Right forelimb (tissue), 1 donor: Measurements from ENCODE around the gene KCNJ12.
"Not testable (repeated sequence)": the region's sequence is repeated elsewhere in the genome, so short reads cannot be mapped to it uniquely, and the experiment has no call there.

Experiments
- DNase-seq: peaks from one replicate; pipeline ENCODE4 v3.0.0-alpha.2; 2018

The KCNJ12 gene

DNA sequence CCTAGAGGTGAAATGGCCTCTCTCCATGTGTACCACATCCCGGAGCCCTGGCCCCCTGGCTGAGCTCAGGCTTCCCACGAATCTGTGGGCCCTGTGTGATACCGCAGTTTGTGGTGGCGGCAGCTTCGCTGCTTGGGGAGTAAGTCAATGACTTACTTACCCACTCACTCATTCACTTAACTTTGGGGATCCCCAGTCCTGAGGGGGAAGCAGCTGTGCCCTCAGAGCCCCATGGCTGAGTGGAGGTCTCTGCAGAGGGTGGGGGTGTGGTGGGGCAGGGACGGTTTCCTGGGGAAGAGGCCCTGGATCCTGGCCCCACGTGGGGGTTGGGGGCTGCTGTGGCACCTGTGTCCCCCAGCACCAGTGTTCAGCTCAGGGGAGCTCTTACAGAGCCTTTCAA is 13.2 kb downstream of the KCNJ12 start:
- DNase-seq, result no peak

DNA sequence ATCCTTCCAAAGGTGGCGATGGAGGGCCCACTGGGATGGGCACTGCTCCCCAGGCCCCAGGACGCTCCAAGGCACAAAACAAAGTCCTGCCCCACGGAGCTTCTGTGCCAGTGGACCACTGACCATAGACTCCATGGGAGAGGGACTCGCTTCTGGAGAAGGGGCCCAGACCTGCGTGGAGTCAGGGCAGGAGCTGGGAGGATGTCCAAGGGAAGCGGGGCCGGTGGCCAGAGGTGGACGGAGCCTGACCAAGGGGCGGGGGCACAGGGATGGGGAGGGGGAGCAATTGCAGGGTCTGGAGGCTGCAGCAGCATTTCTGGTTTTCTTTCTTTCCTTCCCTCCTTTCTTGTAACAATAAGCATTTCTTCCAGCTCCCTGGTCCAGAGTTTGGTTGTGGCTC is 14.1 kb downstream of the KCNJ12 start:
- DNase-seq, result no peak

DNA sequence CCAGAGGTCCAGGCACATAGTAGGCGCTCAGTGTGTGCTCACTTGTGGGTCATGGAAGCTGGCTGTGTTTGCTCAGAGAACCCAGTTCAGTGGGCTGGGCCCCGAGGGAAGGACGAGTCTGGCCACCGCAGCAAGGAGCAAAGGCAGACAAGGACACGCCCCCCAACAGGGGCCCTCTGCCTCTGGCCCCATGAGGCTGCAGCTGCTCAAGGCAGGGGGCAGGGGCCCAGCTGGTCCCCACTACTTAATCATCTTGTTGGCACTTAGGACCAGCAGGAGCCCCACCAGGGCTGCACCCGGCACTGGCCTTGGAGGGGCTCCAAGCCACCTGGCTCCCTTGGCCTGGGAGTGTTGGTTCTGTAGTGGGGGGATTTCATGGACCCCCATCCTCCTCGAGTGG is 16.1 kb downstream of the KCNJ12 start:
- no peak for DNase-seq

DNA sequence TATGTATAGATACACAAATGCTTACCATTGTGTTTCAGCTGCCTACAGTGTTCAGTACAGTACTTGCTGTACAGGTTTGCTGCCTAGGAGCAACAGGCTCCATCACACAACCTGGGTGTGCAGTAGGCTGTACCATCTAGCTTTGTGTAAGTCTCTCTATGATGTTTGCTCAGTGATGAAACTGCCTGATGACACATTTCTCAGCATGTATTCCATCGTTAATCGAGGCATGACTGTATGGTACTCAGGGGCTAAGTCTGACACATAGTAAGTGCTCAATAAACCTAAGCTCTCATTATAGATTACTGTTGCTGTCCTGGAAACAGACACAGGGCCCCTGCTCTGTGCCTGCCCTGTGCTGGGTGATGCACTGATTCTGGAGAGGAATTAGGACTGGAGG is 18.1 kb downstream of the KCNJ12 start:
- no peak for DNase-seq

DNA sequence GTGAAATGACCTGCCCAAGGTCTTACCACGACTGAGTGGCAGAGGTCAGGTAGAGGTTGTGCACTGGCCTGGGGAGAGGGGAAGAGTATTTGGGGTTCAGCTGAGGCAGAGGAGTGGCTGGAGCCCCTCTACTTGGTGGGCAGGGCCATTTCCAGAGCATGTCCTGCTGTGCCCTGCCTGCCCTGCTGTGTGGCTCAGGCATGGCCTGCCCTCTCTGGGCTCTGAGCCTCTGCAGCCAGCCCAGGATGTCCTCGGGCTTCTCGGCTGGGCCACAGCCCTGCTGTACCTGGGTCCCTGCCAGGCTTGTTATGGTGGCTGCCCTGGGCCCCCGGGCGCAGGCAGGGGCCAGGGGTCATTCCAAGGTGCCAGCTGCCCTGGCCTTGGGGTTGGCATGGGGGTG is 19.6 kb downstream of the KCNJ12 start:
- no peak for DNase-seq

DNA sequence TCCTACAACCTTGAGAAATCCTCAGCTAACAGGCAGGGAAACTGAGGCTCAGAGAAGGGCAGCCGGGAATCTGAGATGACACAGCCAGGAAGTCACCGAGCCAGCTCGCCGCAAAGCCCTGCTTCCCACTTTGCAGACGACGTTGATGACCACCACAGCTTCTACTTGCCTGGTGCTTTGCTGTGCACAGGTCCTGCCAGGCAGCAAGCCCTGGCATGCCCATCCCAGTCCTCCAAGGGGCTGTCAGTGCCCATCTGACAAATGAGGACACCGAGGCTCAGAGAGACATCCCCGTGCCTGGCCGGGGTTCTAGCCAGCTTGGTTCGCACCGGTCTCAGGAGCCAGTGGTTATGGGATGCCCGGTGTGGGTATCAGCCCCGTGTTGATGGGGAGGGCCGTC is 20.1 kb downstream of the KCNJ12 start:
- DNase-seq, result no peak

DNA sequence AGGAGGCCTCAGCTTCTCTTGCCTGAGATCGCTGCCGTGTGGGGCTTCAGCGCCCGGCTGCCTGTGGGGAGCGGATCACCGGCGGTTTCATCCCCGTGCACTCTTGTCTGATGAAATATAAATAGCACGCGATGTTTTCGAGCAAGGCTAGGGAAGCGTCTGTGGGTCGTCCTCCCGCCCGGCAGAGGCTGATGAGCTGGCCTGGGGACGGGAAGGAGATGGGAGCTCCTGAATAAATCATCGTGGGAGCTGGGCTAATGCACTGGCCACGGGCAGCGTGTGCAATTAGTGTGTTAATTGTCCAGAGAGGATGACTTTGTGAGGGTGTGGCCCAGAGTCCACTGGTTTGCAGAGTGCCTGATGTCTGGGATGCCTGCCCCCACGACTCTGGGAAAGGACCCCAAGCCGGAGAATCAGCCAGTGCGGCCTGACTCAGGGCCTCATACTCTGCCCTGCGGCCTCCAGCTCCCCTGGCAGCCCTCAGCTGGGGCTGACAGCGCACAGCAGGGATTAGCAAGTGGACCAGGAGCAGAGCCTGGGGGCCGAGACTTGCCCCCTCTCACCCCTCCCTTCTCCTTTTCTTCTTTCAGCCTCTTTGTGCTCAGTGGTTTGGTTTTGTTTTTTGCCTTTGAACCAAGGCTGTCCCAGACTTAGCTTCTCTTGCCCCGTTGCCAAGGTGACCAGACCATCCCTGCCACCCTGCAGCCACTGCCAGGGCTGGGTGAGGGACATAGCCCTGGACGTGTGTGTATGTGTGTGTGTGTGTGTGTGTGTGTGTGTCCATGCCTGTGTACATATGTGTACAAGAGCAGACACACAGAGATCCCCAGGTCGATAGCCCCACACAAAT is 21.4 kb downstream of the KCNJ12 start:
- no peak for DNase-seq

DNA sequence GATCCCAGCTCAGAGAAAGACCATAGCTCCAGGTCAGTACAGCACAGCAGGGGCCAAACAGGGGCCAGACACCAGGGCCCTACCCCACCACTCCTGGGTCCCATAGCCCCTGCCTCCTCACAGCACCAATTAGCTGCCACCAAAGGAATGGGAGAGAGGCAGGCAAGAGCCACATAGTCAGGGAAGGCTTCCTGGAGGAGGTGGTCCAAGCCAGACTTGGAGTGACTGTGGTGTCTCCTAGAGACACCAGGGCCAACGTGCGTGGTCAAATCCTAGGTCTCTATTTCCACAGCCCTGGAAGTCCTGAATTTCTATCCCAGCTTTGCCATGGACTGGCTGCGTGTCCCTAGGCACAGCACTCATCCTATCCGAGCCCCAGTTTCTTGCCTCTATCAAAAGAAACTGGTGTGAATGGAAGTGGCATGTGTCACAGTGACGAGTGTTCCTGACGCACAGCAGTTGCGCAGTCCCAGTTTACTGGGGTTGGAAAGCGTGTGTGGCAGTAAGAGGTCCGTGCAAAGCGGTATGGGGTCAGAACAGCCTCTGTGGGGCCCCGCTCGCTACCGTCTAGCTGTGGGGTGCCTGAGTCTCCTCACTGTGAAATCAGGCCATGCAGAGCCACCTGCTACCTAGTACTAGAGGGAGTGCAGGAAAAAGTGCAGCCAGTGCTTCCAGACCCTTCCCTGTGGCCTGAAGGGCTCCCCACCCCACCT is 23.5 kb downstream of the KCNJ12 start:
- no peak for DNase-seq

DNA sequence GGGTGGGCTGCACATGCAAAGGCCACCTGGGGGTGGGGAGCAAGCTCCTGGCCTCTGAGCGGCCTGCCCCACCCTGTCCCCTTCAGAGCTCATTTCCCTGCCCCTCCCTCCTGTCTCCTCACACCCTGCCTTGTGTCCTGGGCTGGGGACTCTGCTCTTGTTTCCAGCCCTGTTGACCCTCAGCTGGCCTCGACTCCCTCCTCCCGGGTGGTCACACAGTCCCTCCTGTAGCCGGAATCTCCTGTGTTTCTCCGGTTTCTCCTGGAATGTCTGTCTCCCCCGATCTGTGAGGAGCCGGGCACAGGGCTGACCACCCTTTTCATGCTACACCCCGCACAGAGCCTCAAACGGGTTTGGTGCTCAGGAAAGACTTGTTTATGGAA is 24.0 kb downstream of the KCNJ12 start:
- DNase-seq, result not testable (repeated sequence)

DNA sequence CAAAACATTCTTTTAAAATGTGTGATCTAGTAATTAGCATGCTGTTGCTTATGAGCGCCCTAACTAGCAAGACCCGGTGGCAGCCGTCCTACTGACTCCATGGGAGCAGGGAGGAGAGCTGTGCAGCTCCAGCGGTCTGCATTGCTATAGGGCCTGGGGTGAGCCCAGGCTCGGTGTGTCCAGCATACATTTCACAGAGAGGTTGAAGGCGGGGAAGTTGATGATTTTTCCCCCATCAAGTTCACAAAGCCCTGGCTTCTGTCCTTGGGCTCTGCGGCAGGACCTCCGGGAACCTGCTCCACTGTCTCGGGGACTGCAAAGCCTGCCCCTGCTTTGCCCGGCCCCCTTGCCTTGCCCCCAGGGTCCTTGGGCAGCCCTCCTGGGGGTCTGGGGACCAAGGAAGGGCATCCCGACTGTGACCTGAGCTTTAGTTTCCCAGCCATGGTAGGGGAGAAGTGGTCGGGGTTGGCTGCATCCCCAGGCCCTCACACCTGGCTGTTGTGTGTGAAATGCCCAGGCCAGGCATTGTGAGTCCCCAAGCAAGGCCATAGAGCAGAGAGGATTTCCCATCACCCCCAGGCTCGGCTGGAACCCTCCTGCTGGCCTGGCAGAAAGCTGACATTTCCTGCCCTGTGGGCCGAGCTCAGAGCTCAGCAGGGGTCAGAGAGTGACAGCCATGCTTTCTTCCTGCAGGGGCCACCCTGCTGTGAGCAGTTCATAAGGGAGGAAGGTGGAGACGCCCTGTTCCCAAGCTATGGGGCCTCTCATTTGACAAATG is 24.8 kb downstream of the KCNJ12 start:
- DNase-seq, result no peak

DNA sequence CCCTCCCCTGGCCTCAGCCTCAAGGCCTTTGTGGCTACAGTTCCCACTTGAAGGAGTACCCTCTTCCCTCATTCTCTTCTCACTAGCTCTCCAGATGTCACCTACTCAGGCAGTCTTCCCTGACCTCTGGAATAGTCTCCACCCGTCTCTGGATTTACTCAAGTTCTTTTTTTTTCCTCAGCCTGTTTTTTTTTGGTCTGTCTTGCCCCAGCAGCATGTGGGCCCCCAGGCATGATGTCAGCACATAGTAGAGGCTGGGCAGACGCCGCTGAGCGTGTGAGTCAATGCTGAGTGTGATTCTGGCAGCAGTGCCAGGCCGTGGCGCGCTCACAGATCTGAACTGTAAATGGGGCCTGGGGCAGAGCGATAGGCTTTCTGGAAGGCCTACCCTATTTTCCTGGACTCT is 26.0 kb downstream of the KCNJ12 start:
- peak; percentile 78 for DNase-seq

DNA sequence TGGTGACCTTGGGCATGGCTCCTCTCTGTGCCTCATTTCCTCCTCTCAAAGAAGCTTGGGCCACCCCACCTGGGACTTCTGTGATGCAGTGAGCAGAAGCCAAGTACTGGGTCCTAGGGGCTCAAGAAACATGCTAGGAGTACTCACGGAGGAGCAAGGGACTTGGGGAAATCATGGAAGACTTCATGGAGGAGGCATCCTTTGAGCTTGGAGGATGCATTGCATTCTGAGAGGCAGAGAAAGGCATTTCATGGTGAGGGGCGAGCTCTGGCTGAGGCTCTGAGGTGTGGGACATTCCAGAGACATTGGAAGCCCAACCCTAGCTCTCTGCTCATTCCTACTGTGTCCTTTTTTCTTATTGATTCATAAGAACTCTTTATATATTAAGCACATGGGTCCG is 26.8 kb downstream of the KCNJ12 start:
- DNase-seq, result not testable (repeated sequence)

DNA sequence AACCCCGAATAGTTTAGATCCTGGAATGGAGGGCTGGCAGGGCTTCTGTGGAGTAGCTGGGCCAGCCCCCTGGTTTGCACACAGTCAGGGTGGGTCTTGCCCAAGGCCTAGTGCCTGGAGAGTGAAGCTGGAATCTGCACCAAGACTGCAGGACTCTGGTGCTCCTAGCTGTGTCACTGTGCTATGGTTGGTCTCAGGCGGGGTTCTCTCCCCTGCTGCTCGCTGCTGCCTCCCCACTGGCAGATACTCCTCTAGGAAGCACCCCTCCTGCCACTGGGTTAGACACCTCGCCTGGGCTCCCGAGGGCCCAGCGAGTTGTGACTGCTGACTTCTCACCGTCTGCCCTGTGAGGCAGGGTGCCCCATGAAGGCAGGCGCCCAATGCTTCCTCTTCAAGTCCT is 27.9 kb downstream of the KCNJ12 start:
- DNase-seq, result not testable (repeated sequence)

DNA sequence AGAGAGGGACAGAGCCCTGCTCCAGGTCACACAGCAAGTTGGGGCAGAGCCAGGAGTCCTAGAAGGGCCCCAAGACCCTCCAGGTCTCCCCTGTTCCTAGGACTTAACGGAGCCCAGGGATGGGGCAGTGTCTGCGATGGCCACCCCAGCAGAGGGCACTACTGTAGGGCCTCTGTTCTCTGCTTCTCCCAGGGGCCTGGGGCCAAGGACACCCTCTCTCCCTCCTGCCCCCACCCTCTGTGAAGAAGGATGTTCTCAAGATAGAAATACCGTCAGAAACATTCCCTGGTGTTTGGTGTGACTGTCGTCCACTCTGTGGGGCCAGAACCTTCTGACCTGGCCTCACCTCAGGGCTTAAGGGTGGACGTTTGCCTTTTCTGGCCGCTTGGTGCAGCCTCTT is 28.4 kb downstream of the KCNJ12 start:
- not testable (repeated sequence) for DNase-seq

DNA sequence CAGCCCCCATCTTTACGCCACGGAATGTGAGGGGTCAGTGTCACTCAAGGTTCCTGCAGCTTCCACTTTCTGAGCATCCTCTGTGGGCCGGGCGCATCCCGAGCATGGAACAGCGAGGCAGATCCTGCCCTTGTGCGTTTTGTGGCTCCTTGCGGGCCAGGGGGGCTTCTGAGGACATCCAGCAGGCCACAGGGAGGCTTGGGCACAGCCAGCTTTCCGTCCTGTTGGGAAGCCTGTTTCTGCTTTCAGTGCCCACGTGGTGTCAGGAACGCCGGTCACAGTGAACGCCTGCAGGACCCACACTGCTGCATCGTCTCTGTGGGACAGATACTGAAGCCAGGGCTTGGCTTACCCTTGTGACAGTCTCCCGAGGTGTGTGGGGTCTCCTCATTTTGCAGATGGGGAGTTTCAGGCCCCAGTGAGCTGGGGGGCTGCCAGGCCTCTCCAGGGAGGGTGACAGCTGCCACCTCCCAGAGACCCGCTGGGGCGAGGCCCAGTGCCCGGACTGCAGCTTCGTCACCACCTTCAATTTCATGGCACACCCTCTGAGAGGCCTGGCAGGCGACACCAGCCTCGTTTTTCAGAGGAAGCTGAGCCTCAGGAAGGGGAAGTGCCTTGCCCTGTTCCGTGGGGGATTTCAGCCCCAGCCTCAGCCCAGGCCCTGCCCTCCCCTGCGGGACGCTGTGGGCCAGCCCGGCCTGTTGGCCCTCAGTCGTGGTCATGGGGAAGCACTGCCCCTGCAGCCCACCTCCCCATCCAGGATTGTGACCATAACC is 29.0 kb downstream of the KCNJ12 start:
- DNase-seq, result not testable (repeated sequence)

DNA sequence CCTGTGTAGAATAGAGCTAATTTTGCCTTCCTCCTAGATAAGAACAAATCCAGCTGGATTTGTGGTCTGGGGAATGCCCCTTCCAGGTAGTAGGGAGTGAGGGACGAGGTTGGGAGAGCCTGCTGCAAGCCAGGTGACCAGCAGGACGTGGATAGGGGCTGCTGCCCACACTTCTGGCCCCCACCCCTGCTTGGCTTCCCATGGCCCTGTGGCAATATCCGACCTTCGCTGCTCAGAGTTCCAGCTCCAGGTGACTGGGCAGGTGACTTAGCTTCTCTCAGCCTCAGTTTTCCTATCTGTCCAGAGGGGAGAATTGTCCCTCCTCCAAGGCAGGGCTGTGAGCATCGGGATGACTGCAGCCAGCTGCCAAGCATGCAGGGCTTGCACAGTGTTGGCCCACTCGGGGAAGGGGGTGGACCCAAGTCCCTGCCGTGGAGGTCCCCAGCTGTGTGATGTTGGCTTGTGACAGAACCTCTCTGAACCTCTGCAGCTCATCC is 29.8 kb downstream of the KCNJ12 start:
- DNase-seq, result not testable (repeated sequence)

DNA sequence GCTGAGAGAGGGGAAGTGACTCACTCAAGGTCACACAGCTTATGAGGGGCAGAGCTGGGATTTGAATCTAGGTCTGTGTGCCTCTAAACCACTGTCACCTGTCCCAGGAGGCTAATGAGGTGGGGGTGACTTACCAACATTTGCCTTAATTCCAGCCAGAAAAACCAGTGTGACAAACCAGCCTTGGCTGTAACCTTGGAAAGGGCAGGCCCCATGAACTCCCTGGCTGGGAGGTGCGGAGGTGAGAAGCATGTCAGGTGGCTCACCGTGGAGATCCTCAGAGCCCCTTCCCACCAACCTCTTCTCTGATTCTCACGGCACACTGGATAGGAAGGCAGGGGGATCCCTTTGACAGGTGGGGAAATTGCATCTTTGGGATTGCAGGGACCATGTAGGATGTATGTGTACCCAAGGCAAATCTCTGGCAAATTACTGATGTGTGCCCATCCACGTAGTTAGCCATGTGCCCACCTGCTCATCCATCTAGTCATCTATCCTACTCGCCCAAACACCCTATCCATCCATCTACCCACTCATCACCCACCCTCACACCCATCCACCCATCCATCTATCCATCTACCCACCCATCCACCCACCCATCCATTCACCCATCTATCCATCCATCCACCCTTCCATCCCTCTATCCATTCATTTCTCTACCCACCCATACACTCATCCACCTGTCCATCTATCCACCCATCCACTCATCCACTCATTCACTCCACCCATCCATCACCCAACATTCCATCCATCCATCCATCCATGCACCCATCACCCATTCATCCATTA is 30.7 kb downstream of the KCNJ12 start:
- not testable (repeated sequence) for DNase-seq

DNA sequence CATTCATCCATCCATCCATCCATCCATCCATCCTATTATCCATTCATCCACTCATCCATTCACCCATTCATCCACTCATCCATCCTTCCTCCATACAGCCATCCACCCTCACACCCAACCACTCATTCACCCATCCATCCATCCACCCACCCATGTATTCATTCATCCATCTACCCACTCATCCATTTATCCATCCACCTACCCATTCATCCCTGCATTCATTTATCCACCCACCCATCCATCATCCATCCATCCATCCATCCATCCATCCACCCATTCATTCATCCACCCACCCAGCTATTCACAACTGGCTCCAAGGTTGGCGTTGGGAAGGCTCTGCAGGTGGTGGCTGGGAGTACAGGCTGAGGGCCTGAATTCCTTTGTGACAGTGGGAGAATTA is 31.6 kb downstream of the KCNJ12 start:
- not testable (repeated sequence) for DNase-seq

DNA sequence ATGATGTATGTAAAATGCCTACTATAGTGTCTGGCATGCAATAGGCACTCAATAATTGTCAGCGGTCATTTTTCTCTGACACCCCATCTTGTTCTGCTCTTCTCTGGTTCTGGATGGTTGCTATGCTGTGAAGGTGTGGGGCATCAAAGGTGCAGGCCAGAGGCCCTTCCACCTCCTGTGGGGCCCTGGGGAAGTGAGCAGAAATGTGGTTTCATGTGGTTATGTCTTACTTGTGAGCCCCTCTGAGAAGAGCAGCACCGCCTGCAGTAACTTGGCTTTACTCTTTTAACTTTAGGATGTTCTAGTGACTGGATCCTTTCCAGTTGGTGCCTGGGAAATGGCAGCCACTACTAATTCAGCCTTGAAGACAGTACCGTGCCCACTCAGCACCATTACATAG is 32.1 kb downstream of the KCNJ12 start:
- DNase-seq, result not testable (repeated sequence)

DNA sequence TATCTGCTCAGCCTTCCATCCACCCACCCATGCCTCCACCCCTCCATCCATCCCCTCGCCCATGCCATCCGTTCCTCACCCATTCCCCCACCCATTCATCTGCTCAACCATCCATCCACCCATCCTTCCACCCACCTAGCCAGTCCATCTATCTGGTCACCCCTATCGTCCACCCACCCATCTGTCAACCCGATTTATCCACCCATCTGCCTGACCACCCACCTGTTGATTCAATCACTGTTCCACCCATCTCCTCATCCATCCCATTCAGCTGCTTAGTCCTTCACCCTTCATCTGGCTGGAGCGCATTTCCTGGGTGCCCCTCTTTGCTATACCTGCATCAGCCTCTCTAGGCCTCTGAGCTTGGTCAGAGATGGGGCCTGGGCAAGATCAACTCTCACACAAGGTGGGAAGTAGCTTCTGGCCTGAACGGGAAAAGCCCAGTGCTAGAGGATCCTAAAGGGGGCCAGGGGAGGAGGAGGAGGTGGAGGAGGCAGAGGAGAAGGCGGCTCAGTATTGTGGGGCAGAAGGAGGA is 32.7 kb downstream of the KCNJ12 start:
- DNase-seq, result not testable (repeated sequence)

DNA sequence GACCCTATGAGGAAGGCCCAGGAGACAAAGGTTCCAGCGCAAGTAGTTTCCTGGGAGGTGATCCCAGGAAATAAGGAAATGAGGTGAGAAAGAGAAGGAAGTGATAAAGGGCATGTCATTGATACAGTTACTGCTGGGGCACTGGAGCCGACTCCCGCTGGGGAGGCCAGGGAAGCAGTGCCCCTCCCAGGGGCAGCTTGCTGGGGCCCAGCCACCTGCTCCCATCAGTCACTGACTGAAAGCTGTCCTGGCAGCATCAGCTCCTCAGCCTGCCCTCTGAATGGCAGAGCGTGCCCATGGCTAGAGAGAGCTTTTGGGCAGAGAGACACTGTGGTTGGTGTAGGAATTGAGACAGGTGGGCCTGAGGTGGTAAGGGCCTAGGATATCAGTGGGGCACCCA is 33.2 kb downstream of the KCNJ12 start:
- not testable (repeated sequence) for DNase-seq
